BJ (cell line): ENCODE data around the gene ARHGAP9. TPM values are rescaled to one million over a fixed set of nuclear protein-coding genes. Genes with fewer than 3 reads are reported as not detected.
"Not testable (repeated sequence)": the region's sequence is repeated elsewhere in the genome, so short reads cannot be mapped to it uniquely, and the experiment has no call there.

ENCODE experiments used
- CTCF ChIA-PET: fragments of 350-600 bp; formaldehyde crosslinking; extraction: SDS; loops from one replicate; lab custom pipeline; 2021; ENCODE audit warnings: antibody characterized with exemption, inconsistent platforms; lab: Yijun Ruan, JAX
- POLR2A ChIA-PET: fragments of 300-600 bp; sonication (Branson Sonifier 250); formaldehyde crosslinking; extraction: SDS; loops from one replicate; lab custom pipeline; 2021; ENCODE audit warnings: antibody characterized with exemption; lab: Charles Lee
- DNase-seq: peaks from one replicate; pipeline ENCODE4 v3.0.0-alpha.2; 2011; ENCODE audit warnings: low read depth
- H3K27me3 ChIP-seq: 2 replicates; pipeline ENCODE4 v1.6.0; 2011; ENCODE audit warnings: low read length; ENCODE audit not compliant: control insufficient read depth, insufficient read depth
- H3K36me3 ChIP-seq: 2 replicates; pipeline ENCODE4 v1.5.1; 2011; ENCODE audit warnings: low read length; ENCODE audit not compliant: control insufficient read depth, insufficient read depth
- H3K4me3 ChIP-seq: 2 replicates; pipeline ENCODE4 v1.5.1; 2011; ENCODE audit warnings: low read depth, mild to moderate bottlenecking, control low read depth, low read length
- CTCF ChIP-seq: IDR thresholded peaks from 2 replicates; pipeline ENCODE4 v1.5.1; 2011; ENCODE audit warnings: low read depth, mild to moderate bottlenecking, control low read depth, inconsistent platforms, low read length, moderate library complexity; ENCODE audit not compliant: insufficient read depth
- polyA plus RNA-seq: library from polyadenylated mRNA; depleted of rRNA; stranded (reverse); fragments of >200 nt; gene quantifications from 2 replicates; pipeline ENCODE4 v1.2.3, GENCODE V29; 2011

The ARHGAP9 gene
- polyA plus RNA-seq, 1 experiment = 1.0 TPM

GRCh38 chr12:57516617-57517153 is 37.0 kb upstream of the ARHGAP9 start:
- no peak for TF ChIP-seq CTCF
- ChIA-PET POLR2A (no interaction called here), CTCF (no interaction called here)
- H3K36me3 ChIP-seq = peaks cover 42% of the 10 kb centered on the region
- no peak for DNase-seq
- no peaks in the 10 kb centered on the region for H3K27me3 ChIP-seq
- no peak overlapping the region for H3K4me3 ChIP-seq

- DNase-seq = no peak
- POLR2A ChIA-PET = no interaction called here
- Histone ChIP-seq H3K36me3 (peaks cover 49% of the 10 kb centered on the region), H3K4me3 (no peak overlapping the region), H3K27me3 (no peaks in the 10 kb centered on the region)
- TF ChIP-seq CTCF = no peak
- CTCF ChIA-PET = no interaction called here
These were observed 36.4 kb upstream of the ARHGAP9 start for GRCh38 chr12:57515934-57516541.

GRCh38 chr12:57515408-57515933 is 35.8 kb upstream of the ARHGAP9 start:
- TF ChIP-seq CTCF = no peak
- Histone ChIP-seq H3K4me3 (no peak overlapping the region), H3K36me3 (peaks cover 49% of the 10 kb centered on the region), H3K27me3 (no peaks in the 10 kb centered on the region)
- POLR2A ChIA-PET = no interaction called here
- CTCF ChIA-PET = no interaction called here
- DNase-seq = no peak

GRCh38 chr12:57514720-57515407 is 35.2 kb upstream of the ARHGAP9 start:
- H3K27me3 ChIP-seq = no peaks in the 10 kb centered on the region
- no peak for TF ChIP-seq CTCF
- DNase-seq = no peak
- POLR2A ChIA-PET = no interaction called here
- peaks cover 50% of the 10 kb centered on the region for H3K36me3 ChIP-seq
- CTCF ChIA-PET = no interaction called here
- no peak overlapping the region for H3K4me3 ChIP-seq

- POLR2A ChIA-PET, CTCF ChIA-PET, H3K27me3 ChIP-seq, H3K4me3 ChIP-seq, DNase-seq: not testable (repeated sequence)
- H3K36me3 ChIP-seq = peaks cover 52% of the 10 kb centered on the region
These were observed 34.6 kb upstream of the ARHGAP9 start for GRCh38 chr12:57514246-57514645.

GRCh38 chr12:57513677-57514076 is 34.0 kb upstream of the ARHGAP9 start:
- peaks cover 52% of the 10 kb centered on the region for H3K36me3 ChIP-seq
- H3K4me3 ChIP-seq, DNase-seq, POLR2A ChIA-PET, CTCF ChIA-PET, H3K27me3 ChIP-seq: not testable (repeated sequence)
